Bronchial epithelial cell (primary cell): ENCODE data around the gene RBM20. TPM values are rescaled to one million over a fixed set of nuclear protein-coding genes. Genes with fewer than 3 reads are reported as not detected.

Experiments used
- DNase-seq: peaks from one replicate; pipeline ENCODE4 v3.0.0-alpha.2; 2010; ENCODE audit warnings: low read depth
- FAIRE-seq: peaks from 2 replicates; lab custom pipeline; 2011; peaks lifted over from hg19 to GRCh38; lab: Jason Lieb, UNC
- H3K27me3 ChIP-seq: 2 replicates; pipeline ENCODE4 v1.5.1; 2011; ENCODE audit warnings: low read length; ENCODE audit not compliant: control insufficient read depth, insufficient read depth
- H3K36me3 ChIP-seq: 2 replicates; pipeline ENCODE4 v1.5.1; 2011; ENCODE audit warnings: low read length; ENCODE audit not compliant: control insufficient read depth, insufficient read depth
- H3K4me3 ChIP-seq: 2 replicates; pipeline ENCODE4 v1.5.1; 2011; ENCODE audit warnings: mild to moderate bottlenecking, low read depth, low read length, control low read depth
- CTCF ChIP-seq: IDR thresholded peaks from 2 replicates; pipeline ENCODE4 v1.5.1; 2011; ENCODE audit warnings: mild to moderate bottlenecking, moderate library complexity, low read length, control low read depth, inconsistent platforms; ENCODE audit not compliant: insufficient read depth, severe bottlenecking
- total RNA-seq: library from RNA; depleted of rRNA; stranded (reverse); fragments of >200 nt; gene quantifications from 2 replicates; pipeline ENCODE4 v1.2.1, GENCODE V29; 2014

The RBM20 gene
- total RNA-seq, 1 donor from 2014 or later: not detected

GRCh38 chr10:110775406-110775805 is 131.3 kb downstream of the RBM20 start:
- Histone ChIP-seq H3K27me3 (no peaks in the 10 kb centered on the region), H3K36me3 (no peaks in the 10 kb centered on the region), H3K4me3 (no peak overlapping the region)
- DNase-seq (no peak), FAIRE-seq (no peak)
- no peak for TF ChIP-seq CTCF

- no peak for TF ChIP-seq CTCF
- no peaks in the 10 kb centered on the region for H3K36me3 ChIP-seq
- no peak overlapping the region for H3K4me3 ChIP-seq
- no peak for FAIRE-seq
- H3K27me3 ChIP-seq: no peaks in the 10 kb centered on the region
- no peak for DNase-seq
These were observed 132.9 kb downstream of the RBM20 start for GRCh38 chr10:110777017-110777416.

GRCh38 chr10:110777661-110778060 is 133.5 kb downstream of the RBM20 start:
- no peak for DNase-seq
- TF ChIP-seq CTCF: no peak
- no peak for FAIRE-seq
- Histone ChIP-seq H3K27me3 (no peaks in the 10 kb centered on the region), H3K36me3 (no peaks in the 10 kb centered on the region), H3K4me3 (no peak overlapping the region)

- H3K36me3 ChIP-seq: no peaks in the 10 kb centered on the region
- no peak overlapping the region for H3K4me3 ChIP-seq
- no peaks in the 10 kb centered on the region for H3K27me3 ChIP-seq
- DNase-seq (no peak), FAIRE-seq (no peak)
- TF ChIP-seq CTCF: no peak
These were observed 134.1 kb downstream of the RBM20 start for GRCh38 chr10:110778211-110778610.

GRCh38 chr10:110779489-110779888 is 135.4 kb downstream of the RBM20 start:
- H3K4me3 ChIP-seq: no peak overlapping the region
- TF ChIP-seq CTCF: no peak
- FAIRE-seq: no peak
- no peaks in the 10 kb centered on the region for H3K36me3 ChIP-seq
- H3K27me3 ChIP-seq: no peaks in the 10 kb centered on the region
- DNase-seq: no peak

- Histone ChIP-seq H3K36me3 (no peaks in the 10 kb centered on the region), H3K4me3 (no peak overlapping the region), H3K27me3 (no peaks in the 10 kb centered on the region)
- no peak for TF ChIP-seq CTCF
- DNase-seq: no peak
- no peak for FAIRE-seq
These were observed 136.6 kb downstream of the RBM20 start for GRCh38 chr10:110780704-110781103.
